ENCODE results near the gene MRPS18B. TPM values are rescaled to one million over a fixed set of nuclear protein-coding genes. Genes with fewer than 3 reads are reported as not detected.
A peak's percentile ranks its signal among the peaks of the same experiment; 100 is the strongest.

The MRPS18B gene
- total and polyA plus RNA-seq, 10 donors = 41.2 to 74.0 (median 51.8) TPM

- intact Hi-C loops (cut with DNase I; ENCODE audit: low total_unique reads) = no loop called here
- no peaks in the 10 kb centered on the region for H3K9me3 ChIP-seq
- H3K36me3 ChIP-seq = peaks cover 23 to 76% (median 68%) of the 10 kb centered on the region in 6 donors
- no peaks in the 10 kb centered on the region for H3K27me3 ChIP-seq (replicated peaks in 1 of 7)
- TF ChIP-seq POLR2A (IDR thresholded peaks at IDR 0.05) (no peak), POLR2AphosphoS5 (IDR thresholded peaks at IDR 0.05) (peak; percentile 66 to 85 (median 72)), CTCF (IDR thresholded peaks at IDR 0.05 in 8 of 11, conservative IDR thresholded peaks at IDR 0.05 in 3 of 11) (no peak)
- WGBS, 5 donors = 90 to 93% (median 91%) methylated on average over 30 to 39 of the region's 39 CpGs
- no peak overlapping the region for H3K4me3 ChIP-seq
- DNase-seq = no peak
- H3K27ac ChIP-seq = peak overlapping the region in 2 of 8 donors; percentile 1 to 21
- peaks cover 0 to 64% (median 16%) of the 10 kb centered on the region in 6 donors for H3K4me1 ChIP-seq
Measured at GRCh38 chr6:30601815-30602641, 15.6 kb upstream of the MRPS18B start.

GRCh38 chr6:30603961-30604360, 13.7 kb upstream of the MRPS18B start:
- peaks cover 23 to 96% (median 87%) of the 10 kb centered on the region in 6 donors for H3K36me3 ChIP-seq
- no peak overlapping the region for H3K4me3 ChIP-seq
- H3K27me3 ChIP-seq (replicated peaks in 1 of 7) = no peaks in the 10 kb centered on the region
- H3K4me1 ChIP-seq = peaks cover 0 to 72% (median 11%) of the 10 kb centered on the region in 6 donors
- DNase-seq = no peak
- H3K27ac ChIP-seq = no peak overlapping the region
- TF ChIP-seq POLR2A (IDR thresholded peaks at IDR 0.05) (no peak), CTCF (IDR thresholded peaks at IDR 0.05 in 8 of 11, conservative IDR thresholded peaks at IDR 0.05 in 3 of 11) (no peak), POLR2AphosphoS5 (IDR thresholded peaks at IDR 0.05) (peak in 1 of 3 donors; percentile 13)
- intact Hi-C loops (cut with DNase I; ENCODE audit: low total_unique reads) = no loop called here
- WGBS, 5 donors = 93 to 96% (median 95%) methylated on average over 13 of the region's 13 CpGs
- H3K9me3 ChIP-seq = no peaks in the 10 kb centered on the region

GRCh38 chr6:30610065-30610464, 7.6 kb upstream of the MRPS18B start:
- no peak for DNase-seq
- H3K27ac ChIP-seq = peak overlapping the region in 3 of 8 donors; percentile 25 to 98 (median 58)
- H3K27me3 ChIP-seq (replicated peaks in 1 of 7) = no peaks in the 10 kb centered on the region
- TF ChIP-seq POLR2AphosphoS5 (IDR thresholded peaks at IDR 0.05) (peak in 1 of 3 donors; percentile 49), POLR2A (IDR thresholded peaks at IDR 0.05) (no peak), CTCF (IDR thresholded peaks at IDR 0.05 in 8 of 11, conservative IDR thresholded peaks at IDR 0.05 in 3 of 11) (no peak)
- no peaks in the 10 kb centered on the region for H3K9me3 ChIP-seq
- peaks cover 25 to 90% (median 58%) of the 10 kb centered on the region in 6 donors for H3K4me1 ChIP-seq
- intact Hi-C loops (cut with DNase I; ENCODE audit: low total_unique reads) = loop anchor here (10.0 kb wide), 1 partner anchor 115 kb away; the partner anchor contains the start of gene TUBB
- H3K4me3 ChIP-seq = no peak overlapping the region
- 69 to 92% (median 78%) methylated on average over 4 of the region's 4 CpGs for WGBS, 5 donors
- H3K36me3 ChIP-seq = peaks cover 4 to 67% (median 46%) of the 10 kb centered on the region in 6 donors

Measured in spleen (tissue), 11 donors.